NCI-H2196 (cell line): ENCODE data around the gene CHTF8.
"Not testable (repeated sequence)": the region's sequence is repeated elsewhere in the genome, so short reads cannot be mapped to it uniquely, and the experiment has no call there.

ENCODE experiments used
- DNase-seq: peaks from one replicate; lab custom pipeline; 2025; ENCODE audit not compliant: unreplicated experiment; lab: John Stamatoyannopoulos, UW

The CHTF8 gene, protein sequence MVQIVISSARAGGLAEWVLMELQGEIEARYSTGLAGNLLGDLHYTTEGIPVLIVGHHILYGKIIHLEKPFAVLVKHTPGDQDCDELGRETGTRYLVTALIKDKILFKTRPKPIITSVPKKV

DNA sequence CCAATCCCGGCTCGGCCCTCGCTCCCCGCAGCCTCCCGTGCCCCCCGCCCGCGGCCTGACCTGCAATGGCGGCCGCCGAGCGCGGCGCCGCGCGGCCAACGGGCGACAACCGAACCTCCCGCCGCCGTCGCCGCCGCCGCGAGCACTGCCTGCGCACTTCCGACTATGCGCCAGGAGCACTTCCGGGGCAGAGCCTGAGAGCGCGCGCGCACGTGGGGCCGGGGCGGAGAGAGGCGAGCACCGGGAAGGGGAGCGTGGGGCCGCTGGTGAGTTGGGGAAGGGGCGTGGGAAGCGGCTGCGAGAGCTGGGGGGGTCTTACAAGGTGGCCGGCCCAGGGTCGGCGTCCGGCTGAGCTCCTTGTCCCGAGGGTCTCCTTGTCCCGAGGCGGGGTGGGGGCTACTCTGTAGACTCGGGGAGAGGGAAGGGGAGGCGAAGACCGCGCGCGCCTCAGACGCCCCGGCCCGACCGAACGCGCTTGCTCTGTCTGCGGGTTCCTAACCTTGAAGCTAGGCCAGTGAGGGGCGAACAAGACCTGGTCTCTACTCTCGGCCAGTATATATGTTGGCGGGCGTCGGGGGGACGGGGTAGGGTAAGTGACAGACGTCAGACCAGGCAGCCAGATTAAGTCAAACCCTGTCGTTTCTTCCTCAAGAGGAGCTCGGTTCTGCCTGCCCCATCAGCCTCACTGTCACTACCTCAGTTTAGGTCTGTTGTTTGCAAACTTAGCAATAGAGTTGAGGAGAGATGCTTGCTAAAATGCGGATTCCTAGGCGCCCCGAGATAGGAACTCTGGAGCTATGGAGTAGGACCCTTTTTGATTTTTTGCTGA lies at the start of gene CHTF8, which contains the start of gene UTP4:
TSS of gene CHTF8 (minus strand) at position 165 of the 829 bp plus-strand sequence. CDS start 11,130 bp downstream, outside the sequence.
TSS of gene UTP4 (plus strand) at position 226 of the 829 bp plus-strand sequence. CDS start 811 bp downstream, outside the sequence.
- peak; percentile 65 for DNase-seq

DNA sequence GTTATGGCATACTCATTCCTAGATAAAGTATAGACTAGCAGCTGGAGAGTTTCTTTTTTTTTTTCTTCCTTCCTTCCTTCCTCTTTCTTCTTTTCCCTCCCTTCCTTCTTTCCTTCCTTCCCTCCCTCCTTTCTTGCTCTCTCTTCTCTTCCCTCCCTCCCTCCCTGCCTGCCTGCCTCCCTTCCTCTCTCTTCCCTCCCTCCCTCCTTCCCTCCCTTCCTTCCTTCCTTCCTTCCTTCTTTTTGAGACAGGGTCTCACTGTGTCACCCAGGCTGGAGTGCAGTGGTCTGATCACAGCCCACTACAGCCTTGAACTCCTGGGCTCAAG lies 47.6 kb upstream of the CHTF8 start:
- DNase-seq, result no peak

DNA sequence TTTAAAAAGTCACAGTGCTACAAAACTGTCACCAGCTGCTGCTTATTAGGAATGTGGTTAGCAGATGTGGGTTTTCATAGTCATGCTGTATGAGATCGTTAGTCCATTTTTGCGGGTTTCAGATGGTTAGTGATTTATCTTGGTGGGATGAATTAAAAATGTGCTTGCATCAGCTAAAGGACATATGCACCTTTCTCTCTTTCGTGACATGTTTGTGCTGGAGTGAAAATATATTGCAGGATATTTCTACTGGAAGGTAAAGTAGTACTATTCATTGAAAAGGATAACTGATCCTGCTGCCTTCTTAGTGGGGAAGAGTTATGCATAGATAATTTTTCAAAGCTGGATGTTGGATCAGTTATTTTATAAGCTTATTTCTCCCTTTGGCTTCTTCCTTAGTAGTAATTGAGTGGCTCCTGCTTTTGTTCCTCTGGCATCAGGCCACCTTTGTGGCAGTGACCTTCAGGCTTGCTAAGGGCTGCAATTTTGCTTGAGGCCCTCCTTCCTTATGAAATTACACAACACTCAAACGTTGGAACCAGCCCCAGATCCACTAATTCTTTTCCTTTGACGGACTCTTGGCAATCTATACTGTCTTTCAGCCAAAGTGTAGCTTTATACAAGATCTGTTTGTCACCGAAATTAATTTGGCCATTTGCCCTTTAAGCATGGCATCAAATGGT lies 47.1 kb upstream of the CHTF8 start:
- DNase-seq, result peak; percentile 58

DNA sequence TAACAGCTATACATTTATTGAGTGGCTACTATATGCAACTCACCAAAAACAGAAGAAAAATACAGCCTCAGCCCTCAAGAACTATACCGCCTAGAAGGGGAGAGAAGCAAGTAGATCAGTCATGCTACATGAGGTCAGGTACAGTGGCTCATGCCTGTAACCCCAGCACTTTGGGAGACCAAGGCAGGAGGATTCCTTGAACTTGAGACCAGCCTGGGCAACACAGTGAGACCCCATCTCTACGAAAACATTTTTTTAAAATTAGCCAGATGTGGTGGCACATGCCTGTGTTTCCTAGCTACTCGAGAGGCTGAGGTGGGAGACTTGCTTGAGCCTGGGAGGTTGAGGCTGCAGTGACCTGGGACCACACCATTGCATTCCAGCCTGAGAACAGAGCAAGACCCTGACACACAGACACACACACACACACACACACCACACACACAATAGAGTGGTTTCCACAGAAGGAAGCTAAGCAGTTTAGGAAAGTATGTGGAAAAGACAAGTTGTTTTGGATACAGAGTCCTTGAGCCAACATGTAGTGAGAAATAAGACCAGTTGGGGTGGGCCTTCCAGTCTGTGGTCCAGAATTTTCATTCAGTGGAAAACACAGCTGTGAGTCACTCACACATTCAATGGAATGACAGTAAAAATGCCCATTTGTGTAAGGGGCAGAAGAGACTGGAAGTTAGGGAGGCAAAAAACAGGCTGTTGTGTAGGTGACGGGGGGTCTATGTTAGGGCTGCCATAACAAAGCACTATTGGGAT lies 43.8 kb upstream of the CHTF8 start:
- DNase-seq, result no peak

DNA sequence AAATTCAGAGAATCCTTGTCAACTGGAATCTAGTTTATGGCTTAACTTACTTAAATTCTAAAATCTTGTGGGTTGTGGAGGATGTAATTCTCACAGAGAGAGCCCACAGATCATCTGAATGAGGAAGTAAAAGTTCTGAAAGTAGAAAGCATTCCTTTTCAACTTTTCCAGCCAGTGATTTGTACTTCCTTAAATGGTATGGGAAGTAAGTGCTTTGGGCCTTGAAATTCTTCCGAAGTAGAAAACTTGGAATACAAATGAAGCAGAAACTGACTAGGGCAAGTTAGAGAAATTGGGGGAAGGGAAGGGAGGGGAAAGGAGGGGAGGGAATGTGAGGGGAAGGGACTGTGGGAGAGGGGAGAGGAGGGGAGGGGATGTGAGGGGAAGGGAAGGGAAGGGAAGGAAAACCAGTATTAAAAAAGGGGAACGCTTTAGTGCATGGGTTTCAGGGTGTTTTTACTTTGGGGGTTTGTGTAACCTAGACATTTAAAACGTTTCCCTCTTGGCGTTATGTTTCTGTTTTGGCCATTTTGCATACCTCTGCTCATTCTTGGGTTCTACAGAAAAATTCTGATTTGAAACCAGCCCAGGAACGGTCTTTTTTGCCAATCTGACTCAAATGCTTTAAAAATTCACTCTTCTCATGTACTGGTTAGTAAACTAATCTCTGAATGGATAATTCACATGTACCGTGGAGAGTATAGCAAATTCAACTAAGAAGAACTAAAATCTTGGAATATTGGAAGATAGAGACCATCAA lies 39.1 kb upstream of the CHTF8 start:
- DNase-seq, result no peak

DNA sequence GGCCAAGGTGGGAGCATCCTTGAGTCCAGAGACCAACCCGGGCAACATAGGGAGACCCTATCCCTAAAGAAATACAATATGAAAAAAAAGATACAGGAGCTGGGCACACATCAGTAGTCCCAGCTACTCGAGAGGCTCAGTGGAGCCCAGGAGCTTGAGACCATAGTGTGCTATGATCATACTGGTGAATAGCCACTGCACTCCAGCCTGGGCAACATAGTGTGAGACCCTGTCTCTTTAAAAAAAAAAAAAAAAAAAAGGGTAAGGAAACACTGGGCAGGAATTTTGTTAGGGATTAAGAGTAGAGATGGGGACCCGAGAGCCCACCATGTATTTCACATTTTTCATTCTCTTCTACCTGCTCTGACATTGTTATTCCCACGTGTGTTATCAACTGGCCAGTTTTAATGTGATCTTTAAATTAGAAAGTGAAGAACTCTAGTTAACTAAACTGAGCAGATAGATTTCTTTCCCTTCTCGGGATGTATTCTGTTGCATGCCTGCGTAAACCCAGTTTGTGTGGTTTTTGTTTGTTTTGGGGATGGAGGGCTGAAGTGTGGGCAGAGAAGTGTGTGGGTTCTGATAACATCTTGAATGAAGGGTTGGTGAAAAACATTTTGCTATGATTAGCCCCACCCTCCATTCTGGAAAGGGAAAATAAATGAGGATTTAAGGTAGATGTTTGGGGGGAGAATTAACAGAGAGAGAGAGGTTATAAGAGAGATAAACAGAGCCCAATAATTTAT lies 37.4 kb upstream of the CHTF8 start:
- DNase-seq, result no peak

DNA sequence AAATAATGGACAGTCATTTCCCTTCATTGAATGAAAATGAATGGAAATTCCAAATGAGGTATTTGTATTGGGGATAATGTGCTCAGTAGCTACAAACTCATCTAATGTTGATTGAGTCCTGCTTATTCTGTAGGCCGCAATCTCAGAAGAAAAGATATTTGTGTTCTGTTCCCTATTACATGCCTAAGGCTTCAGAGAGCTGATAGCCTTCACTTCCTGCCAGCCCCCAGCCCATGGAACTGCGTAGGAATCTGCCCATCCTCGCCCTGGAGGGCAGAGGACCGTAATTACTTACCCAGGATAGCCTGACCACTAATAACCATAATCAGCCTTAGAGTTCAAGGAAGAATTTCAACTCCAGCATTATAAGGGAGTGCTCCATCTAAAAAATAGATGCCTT lies 36.7 kb upstream of the CHTF8 start:
- no peak for DNase-seq

DNA sequence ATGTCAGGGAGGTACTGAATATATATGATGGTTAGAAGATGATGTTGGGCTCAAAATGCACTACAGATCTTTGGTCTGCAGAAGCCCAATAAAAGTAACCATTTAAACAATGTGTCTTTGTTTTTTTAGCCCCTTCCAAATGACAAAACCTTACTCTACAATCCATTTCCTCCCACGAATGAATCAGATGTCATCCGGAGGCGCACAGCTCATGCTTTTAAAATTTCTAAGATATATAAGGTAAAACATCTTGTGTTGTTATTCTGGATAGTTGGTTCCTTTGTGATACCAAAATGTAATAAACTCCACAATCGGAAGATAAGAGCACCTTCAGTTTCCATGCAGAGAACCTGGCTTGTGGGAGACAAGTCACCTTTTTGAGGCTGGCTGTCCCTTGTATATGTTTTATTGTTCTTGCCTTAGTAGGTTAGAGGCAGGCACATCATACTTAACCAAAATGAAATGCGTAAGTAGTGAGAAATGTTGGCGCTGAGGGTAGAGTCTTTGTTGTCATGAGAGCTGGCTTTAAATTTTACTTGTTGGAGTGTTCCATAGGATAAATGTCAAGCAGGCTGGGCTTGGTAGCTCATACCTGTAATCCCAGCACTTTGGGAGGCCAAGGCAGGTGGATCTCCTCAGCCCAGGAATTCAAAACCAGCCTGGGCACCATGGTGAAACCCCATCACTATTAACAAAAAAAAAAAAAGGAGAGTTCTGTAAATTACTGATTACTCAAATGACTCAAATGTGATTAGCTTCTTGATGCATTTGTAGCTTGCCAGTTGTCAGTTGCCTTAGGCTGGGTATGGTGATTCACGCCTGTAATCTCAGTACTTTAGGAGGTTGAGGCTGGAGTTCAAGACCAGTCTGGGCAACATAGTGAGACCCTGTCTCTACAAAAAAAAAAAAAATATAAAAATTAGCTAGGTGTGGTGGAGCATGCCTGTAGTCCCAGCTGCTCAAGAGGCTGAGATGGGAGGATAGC lies 34.9 kb upstream of the CHTF8 start:
- no peak for DNase-seq

DNA sequence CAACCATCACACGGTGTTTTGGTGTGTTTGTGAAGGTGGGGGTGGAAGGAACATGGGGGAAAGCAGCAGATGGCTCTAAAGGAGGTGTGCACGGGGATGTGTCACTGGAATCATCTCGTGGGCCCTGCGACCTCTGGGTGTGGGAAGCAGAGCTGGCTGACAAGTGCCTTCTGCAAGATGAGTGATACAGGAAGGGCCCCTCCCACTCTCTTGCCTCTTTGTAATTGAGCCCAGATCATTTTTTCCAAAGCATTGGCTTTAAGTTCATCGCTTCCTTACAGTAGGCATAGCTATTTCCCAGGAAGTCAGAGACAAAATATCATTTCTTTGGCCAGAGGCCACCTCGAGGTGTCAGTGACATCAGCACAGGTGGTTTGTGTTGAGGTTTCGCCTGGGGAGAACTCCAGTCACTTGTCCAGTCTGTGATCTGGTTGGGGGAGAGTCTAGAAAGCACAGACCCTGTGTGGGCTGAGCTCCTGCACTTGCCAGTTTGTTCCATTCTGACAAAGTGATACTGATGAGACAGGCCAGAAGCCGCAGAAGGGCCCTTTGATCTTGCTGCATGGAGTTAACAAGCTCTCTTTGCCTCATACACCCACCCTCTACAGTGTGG lies 33.9 kb upstream of the CHTF8 start:
- peak; percentile 5 for DNase-seq

DNA sequence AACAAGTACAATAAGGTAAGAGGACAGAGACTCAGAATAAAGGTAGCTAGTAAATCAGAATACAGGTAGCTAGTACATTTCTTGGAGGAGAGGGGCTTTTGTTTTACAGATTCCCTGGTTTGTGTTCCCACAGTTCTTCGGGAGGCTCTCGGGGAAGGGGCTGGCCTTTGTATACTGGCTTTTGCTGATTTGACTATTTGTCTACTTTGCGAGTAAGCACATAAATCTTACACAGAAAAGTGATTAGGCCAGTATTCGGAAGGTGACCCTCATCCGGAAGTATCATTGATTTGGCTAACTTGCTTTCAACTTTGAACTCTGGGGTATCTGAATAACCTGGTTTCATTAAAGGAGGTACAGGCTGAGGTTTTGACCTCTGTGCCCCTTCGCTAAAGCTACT lies 33.2 kb upstream of the CHTF8 start:
- DNase-seq, result no peak

DNA sequence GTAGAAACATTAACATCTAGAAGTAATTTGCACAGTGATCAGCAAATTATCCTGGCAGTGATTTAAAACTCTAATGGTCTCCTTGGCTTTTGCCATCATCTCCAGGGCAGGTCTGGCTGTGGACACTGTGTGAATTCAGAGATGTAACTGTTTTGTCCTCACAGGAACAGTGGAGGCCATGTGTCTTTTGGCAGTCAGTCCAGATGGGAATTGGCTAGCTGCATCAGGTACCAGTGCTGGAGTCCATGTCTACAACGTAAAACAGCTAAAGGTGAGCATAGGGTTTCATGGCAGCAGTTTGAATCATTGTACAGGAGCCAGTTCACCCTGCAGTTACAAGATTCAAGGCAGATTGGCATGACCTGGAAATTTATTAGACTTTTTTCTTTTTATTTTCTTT lies 27.8 kb upstream of the CHTF8 start:
- no peak for DNase-seq

DNA sequence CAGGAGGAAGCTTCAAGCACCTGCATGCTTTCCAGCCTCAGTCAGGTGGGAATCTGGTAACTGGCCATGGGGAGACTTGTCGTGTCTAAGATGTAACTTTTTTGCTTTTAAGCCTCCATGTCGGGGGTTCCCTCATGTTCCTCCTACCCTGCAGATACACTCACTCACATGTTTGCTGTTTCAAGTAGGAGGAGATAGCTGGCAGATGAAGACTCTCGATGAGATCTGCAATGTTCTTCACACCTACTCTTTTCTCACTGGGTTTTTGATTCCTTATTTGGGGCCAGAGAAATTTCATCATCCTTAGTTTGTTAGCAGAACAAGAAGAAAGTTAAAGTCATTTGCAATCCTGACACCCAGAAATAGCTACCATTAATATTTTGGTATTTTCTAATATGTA lies 24.8 kb upstream of the CHTF8 start:
- no peak for DNase-seq

DNA sequence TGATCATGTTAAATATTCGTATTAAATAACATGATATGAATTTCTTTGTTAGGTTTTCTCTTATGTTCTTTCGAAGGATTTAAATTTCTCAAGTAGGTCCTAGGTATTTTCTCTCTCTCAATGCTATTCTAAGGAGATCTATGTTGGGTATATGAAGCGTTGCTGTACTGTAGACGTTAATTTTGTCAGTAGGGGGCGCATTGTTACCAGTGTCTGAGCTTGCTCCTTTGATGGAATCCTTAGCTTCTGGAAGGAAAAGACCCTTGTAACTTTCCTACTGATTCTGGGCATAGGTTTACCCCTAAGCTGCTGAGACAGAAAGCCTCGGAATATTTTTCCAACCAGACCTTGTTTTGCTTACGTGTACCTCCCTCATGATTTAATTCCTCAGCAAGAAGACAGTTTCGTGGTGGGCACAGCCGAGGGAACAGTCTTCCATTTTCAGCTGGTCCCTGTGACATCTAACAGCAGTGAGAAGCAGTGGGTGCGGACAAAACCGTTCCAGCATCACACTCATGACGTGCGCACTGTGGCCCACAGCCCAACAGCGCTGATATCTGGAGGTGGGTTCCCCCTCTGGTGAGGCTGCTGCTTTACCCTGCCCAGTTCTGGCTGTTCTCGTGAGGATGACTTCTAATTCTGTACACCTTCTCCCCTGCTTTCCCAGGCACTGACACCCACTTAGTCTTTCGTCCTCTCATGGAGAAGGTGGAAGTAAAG lies 17.9 kb upstream of the CHTF8 start:
- DNase-seq, result peak; percentile 53

DNA sequence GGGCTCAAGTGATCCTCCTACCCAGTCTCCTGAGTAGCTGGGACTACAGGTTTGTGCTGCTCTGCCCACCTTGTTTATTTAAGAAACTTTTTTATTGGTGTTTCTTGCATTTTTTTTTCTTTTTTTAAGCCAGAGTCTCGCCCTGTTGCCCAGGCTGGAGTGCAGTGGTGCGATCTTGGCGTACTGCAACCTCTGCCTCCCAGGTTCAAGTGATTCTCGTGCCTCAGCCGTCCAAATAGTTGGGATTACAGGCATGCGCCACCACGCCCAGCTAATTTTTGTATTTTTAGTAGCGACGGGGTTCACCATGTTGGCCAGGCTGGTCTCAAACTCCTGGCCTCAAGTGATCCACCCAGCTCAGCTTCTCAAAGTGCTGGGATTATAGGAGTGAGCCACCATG lies 17.2 kb upstream of the CHTF8 start:
- DNase-seq, result not testable (repeated sequence)

DNA sequence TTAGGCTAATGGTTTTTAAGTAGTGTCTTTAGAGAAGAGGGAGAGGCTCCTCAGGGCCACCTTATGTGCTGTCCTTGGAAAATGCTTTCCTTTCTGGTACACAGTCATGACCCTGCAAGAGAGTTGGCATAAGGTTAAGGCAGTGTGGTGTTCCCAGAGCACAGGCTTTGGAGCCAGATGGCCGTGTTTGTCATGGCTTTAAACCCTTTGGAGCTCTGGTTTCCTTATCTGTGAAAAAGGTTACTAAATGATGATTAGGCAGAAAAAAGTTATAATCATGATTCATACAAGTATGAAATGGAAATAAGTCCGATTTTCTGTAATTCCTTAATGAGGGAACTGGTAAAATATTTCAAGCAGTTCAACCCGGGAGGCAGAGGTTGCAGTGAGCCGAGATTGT lies 13.3 kb upstream of the CHTF8 start:
- DNase-seq, result no peak

DNA sequence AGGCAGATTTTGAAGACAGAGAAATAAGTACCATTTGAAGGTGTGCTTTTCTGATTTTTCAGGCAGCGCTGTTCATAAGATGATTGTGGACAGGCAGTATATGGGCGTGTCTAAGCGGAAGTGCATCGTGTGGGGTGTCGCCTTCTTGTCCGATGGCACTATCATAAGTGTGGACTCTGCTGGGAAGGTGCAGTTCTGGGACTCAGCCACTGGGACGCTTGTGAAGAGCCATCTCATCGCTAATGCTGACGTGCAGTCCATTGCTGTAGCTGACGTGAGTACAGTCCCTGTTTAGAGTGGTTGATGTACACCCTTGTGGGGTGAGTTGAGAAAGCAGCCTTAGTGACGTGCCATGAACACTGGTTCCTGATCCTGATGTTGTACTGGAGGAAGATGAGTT lies 10.7 kb upstream of the CHTF8 start:
- DNase-seq, result no peak

DNA sequence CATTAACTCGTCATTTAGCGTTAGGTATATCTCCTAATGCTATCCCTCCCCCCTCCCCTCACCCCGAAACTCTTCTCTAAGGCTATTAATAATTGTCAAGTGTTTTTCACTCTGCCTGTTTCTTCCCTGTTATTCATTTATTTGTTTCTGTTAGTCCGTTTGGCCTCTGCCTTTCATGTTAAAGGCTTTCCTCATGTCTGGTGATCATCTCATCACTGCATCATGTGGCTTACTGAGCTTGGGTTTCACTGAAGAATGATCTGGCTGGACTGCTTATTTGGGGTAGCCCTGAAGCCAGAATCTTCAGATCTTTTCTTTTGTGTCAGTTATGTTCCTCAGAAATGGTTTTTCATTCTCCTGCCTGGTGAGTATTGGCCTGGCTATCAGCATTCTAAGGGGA lies 9.5 kb upstream of the CHTF8 start:
- DNase-seq, result no peak

DNA sequence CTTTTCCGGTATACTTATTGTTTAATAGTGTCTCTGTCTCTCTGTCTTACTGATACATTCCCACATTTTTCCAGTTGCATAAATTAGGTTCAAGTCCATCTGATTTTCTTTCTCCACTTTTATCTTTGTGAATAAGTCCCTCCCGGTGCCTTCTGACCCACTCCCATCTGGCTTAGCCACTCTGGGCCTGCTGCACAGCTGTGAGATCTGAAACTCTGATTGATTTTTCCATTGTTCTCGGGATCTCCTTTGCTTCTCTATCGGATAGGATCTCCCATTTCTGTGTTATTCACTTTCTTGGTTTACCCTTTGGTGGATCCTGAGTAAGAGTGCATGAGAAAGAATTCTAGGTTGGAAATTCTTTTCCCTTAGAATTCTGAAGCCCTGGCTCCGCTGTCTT lies 8.6 kb upstream of the CHTF8 start:
- no peak for DNase-seq
